ENCODE measurements around the gene ETNK2.

DNA sequence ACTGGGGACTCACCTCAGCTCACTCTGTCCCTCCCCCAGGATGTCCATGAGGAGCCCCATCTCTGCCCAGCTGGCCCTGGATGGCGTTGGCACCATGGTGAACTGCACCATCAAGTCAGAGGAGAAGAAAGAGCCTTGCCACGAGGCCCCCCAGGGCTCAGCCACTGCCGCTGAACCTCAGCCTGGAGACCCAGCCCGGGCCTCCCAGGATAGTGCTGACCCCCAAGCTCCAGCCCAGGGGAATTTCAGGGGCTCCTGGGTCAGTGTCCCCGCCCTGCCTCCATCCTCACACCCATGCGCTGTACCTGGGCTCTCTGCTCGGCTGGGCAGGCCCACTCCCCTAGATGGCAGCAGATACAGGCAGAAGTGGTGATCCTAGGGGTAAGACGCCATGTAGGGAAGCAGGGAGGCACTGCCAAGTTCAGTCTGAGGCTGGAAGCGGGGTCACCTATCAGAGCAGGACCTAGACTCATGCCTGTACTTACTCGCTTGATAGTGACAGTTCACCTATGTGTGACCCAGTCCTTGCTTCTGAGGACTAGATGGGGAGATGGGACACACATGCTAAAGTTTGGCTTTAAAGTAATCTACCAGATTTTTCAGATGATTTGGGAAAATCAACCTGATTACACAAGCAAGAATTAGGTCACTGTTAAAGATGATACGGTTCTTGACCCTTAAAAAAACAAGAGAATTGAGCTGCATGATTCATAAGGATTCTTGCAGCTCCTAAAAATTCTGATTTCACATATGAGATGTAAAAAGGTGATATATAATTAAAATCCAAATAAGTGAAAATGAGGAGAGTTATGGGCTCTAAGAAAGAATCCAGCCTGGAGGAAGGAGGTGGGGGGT, 38.7 kb downstream of the ETNK2 start:
- TF ChIP-seq EZH2 (IDR thresholded peaks at IDR 0.05; ENCODE audit: insufficient read depth, poor library complexity, severe bottlenecking) = no peak
- TF ChIP-seq EZH2phosphoT487 (IDR thresholded peaks at IDR 0.05; ENCODE audit: insufficient read depth, low read depth) = no peak
